HG02943 (cell line): ENCODE results near the gene CXXC5.

Experiments
- ATAC-seq: cut with Tn5 transposase; IDR thresholded peaks from one replicate; pipeline ENCODE4 v1.9.1; 2021; ENCODE audit warnings: mild to moderate bottlenecking, low read depth, moderate library complexity; ENCODE audit not compliant: unreplicated experiment

The CXXC5 gene

DNA sequence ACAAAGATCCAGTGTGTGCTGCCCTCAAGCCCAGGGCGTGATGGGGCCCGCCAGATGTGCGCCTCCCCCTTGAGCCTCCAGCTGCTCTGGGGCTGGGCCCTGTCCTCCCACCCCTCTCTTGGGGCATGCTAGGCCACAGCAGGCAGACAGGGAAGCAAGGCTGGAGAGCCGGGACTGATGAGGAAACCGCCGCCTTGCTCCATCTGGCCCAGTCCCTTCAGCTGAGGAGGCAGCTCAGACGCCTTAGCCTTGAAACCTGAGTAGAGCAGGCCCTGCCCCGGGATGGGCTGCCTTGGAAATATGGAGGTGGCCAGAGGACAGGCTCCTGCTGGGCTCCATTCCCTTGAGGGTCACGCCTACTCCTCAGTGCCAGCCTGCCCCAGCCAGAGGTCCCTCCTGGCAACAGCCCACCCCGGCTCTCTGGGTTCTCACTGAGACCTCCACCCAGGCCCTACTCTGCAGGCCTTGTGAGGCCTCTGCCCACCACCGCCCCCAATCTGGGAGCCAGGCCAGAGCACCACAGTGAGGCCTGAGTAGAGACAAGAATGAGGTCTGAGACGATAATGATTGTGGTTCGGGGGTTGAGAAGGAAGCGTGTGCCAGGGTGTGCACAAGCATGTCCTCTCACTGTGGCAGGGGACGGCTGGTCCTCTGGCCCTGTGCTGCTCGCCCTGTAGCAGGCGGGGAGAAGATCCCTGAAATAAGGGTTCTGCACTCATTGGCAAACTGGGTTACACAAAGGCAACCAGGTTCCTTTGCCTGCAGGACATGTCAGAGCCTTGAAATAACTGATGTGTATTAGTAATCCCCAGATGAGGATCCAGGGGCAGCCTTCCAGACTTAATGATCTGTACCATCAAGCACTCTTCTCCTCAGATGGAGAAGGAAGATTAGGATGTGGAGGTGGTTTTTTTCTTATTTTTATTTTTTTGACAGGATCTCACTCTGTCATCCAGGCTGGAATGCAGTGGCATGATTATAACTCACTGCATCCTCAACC is 30.9 kb downstream of the CXXC5 start:
- ATAC-seq = no peak

DNA sequence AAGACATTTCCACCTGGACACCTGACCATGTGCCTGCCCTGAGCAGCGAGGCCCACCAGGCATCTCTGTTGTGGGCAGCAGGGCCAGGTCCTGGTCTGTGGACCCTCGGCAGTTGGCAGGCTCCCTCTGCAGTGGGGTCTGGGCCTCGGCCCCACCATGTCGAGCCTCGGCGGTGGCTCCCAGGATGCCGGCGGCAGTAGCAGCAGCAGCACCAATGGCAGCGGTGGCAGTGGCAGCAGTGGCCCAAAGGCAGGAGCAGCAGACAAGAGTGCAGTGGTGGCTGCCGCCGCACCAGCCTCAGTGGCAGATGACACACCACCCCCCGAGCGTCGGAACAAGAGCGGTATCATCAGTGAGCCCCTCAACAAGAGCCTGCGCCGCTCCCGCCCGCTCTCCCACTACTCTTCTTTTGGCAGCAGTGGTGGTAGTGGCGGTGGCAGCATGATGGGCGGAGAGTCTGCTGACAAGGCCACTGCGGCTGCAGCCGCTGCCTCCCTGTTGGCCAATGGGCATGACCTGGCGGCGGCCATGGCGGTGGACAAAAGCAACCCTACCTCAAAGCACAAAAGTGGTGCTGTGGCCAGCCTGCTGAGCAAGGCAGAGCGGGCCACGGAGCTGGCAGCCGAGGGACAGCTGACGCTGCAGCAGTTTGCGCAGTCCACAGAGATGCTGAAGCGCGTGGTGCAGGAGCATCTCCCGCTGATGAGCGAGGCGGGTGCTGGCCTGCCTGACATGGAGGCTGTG is 32.4 kb downstream of the CXXC5 start:
- no peak for ATAC-seq

DNA sequence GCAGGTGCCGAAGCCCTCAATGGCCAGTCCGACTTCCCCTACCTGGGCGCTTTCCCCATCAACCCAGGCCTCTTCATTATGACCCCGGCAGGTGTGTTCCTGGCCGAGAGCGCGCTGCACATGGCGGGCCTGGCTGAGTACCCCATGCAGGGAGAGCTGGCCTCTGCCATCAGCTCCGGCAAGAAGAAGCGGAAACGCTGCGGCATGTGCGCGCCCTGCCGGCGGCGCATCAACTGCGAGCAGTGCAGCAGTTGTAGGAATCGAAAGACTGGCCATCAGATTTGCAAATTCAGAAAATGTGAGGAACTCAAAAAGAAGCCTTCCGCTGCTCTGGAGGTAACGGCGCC is 32.9 kb downstream of the CXXC5 start:
- no peak for ATAC-seq

DNA sequence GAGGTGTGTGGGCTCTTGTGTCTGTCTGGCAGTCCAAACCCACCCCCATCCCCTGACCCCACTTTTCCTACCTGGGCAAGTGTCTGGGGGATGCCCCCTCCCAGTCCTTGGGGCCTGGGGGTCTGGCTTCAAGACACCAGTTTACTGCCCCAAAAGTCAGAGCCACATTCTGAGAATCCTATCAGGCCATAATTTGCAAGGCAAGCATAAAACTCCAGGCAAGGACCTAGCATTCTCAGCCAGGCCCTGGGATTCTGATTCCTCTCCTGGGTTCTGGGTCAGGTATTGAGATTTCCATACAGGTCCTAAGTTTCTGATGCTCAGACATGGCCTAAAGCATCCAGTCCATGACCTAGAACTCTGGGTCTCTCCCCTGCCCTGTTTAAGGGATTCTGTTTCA is 33.3 kb downstream of the CXXC5 start:
- ATAC-seq = no peak

DNA sequence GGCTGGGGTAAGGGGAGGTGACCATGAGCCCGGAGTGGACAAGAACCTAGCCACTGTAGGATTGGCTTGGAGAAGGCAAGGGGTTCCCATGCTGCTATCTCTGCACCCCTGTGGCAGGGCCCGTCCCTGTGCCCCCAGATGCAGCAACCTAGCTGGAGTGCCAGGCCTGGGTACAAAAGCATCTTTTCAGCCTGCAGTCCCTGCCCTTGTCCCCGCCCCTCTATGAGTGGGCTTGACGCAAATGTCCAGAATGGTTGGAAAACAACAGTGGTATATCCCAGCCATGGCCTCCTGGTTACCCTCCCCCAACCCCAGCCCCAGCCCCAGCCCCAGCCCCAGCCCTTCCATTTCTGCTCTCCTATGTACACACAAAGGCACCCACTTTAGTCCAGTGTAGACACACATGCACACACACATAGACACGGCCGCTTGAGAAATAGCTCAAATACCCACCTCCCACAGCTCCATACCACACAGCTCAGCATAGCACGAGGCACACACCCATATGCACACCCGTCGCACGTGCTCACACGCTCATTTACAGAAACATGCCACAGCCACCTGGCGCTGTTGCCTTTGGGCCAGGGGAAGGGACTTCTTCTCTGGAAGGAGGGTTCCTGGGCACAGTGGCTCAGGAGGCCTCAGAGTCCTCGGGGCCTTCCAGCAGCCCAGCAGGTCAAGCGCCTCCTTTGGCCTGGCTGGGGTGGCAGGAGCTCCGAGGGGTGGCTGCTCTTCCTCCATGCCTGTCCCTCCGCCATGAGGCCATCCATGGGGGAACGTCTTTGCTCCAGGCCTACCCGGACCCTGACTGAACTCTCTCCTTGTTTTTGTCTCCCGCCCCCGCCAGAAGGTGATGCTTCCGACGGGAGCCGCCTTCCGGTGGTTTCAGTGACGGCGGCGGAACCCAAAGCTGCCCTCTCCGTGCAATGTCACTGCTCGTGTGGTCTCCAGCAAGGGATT is 34.1 kb downstream of the CXXC5 start:
- no peak for ATAC-seq

DNA sequence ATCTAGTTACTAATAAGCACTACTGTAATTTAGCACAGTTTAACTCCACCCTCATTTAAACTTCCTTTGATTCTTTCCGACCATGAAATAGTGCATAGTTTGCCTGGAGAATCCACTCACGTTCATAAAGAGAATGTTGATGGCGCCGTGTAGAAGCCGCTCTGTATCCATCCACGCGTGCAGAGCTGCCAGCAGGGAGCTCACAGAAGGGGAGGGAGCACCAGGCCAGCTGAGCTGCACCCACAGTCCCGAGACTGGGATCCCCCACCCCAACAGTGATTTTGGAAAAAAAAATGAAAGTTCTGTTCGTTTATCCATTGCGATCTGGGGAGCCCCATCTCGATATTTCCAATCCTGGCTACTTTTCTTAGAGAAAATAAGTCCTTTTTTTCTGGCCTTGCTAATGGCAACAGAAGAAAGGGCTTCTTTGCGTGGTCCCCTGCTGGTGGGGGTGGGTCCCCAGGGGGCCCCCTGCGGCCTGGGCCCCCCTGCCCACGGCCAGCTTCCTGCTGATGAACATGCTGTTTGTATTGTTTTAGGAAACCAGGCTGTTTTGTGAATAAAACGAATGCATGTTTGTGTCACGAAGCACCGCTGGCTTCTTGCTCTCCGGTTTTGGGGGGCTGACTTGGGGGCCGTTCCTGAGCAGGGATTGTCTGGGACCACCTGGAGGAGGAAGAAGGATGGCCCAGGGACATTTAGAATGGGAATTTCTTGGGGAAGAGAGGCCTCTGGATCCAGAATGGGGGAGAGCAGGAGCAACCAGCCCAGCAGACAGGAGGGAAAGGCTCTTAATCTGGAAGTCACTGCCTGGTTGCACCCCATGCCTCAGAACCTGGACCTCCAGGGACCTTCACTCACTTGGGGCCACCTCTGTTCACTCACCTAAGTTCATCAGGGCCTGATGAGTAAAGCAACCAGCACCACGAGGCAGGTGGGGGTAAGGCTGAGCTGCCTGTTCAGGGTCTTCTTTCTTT is 35.4 kb downstream of the CXXC5 start:
- no peak for ATAC-seq

DNA sequence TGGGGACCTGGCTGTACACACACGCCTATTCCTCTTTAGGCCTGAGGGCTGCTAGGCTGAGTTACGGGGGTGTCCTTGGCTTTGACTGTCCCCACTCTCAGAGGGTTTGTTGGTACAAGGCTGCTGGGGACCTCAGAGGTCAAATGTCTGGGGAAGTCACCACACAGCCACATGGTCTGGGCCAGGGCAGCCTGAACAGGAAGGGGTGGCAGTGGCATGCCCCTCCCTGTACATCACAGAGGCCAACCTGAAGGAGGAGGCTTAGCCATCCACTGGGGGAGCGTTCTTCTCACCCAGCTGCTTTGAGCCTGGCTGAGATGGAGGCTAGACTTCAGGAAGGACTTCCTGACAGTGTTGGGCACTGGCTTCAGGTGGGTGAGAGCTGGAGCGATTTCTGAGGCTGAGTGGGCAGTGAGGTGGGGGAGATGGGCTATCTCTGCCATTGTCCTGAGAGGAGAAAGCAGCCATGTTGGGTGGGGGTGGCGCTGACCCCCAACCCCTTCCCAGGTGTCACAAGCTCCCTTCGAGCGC is 36.3 kb downstream of the CXXC5 start:
- no peak for ATAC-seq

DNA sequence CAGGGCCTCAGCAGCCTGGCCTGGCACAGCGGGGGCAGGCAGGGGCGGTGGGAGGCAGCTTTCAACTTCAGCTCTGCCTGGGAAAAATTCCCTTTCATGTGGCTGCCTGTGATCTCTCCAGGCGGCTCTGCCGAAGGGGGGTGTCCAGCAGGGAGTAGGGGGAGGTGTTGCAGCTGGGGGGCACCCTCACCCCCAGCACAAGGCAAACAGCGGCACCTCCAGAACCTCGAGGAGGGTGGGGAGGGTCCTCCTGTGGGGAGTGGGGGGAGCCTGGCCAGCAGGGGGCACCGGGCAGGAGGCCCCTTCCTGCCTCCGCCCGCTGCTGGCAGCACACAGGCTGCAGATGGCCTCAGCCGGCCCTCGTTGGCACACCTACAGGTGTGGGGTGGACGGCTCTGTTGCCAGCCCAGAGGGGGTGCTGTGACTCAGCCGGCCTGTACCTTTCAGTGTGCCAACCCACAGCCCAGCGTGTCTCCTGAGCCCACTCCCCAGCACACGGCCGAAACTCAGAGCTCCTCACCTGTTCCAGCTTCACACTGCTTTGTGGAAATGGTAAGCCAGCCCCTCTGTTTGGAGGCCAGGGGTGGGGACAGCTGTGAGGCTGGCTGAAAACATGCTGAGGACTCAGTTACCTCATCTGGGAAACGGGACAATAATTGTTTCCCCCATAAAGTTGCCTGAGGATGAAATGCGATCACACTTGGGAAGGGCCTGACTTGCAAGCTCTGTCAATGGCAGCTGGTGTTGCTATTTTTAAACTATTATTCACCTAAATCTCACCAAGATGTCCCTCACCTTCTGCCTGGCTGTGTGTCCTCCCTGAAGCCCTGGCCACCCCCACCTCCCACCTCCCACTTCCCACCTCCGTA is 37.0 kb downstream of the CXXC5 start:
- no peak for ATAC-seq

DNA sequence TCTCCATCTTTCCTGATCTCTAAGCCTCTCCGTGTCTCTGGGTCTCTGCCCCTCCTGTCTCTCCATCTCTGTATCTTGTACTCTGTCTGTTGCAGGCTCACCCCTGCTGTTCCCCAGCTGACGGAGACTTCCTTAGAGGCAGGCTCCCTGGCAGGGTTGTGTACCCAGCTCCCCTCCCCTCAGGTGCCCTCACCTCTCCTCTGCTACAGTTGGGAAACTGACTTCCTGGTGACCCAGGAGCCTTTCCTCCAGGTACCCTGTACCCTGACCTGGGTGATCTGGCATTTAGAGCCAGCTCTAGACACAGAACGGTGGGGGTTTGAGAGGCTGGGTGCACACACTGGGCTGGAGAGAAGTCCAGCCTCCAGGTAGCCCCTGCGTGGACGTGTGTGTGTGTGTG is 37.7 kb downstream of the CXXC5 start:
- no peak for ATAC-seq

DNA sequence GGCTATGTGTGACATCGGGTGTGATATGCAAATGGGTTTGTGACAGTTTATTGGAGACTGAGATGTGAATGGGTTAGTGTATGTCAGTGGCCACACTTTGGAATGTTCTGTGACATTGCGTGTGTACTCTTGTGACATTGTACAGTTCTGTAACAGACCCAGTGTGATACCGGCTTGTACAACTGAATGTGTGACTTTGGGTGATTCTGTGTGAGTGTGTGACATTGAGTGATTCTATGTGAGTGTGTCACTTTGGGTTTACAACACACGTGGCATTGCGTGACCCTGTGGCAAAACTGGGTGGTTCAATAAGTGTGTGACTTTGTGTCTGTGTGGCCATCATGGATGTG is 38.2 kb downstream of the CXXC5 start:
- no peak for ATAC-seq

DNA sequence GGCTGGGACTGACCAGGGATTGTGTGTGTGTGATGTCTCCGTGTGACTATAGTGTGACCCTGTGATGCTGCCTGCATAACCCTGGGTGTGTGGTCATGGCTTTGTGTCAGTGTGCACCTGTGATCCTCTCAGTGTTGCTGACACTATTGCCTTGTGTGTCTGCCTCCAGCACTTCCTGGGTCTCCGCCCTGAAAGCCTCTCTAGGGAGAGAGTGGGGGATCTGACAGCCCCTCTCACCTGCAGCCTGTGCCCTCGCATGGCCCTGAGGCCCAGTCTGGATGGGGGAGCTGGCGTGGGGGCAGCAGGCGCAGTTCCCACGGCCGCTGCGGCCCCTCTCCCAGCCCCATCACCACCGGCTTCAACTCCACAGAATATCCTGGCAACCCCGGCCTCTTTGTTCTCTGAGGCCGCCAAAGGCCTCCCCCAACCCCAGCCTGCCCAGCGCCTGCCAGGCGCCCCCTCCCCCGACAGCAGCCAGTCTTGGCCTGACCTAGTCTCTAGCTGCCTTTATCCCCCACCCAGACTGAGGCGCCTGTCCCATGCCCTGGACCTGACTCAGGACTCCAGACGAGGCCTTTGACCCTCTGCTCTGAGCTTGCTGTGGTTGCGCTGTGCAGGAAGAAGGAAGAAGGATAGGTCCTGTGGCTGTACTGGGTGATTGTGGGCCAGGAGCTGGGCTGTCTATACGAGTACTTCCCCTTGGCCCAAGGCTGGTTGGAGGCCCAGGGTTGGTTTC is 38.7 kb downstream of the CXXC5 start:
- ATAC-seq = no peak

DNA sequence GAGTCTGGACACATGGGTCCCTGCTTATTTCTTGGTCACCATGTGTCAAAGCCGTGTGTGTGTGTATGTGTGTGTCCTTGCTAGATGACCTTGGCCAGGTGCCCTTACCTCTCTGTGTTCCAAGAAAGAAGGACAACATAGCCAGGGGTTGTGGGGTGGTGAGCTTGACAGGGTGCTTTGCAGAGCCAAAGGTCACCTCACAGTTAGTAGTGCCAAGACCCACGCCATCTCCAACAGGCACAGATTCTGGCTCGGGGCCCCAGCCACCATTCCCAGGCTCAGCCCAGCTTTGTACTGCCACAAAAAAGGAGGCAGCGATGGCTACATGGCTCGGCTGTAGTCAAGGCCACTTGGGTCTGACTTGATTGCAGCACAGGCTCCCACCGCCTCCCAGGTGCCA is 39.5 kb downstream of the CXXC5 start:
- ATAC-seq = no peak

DNA sequence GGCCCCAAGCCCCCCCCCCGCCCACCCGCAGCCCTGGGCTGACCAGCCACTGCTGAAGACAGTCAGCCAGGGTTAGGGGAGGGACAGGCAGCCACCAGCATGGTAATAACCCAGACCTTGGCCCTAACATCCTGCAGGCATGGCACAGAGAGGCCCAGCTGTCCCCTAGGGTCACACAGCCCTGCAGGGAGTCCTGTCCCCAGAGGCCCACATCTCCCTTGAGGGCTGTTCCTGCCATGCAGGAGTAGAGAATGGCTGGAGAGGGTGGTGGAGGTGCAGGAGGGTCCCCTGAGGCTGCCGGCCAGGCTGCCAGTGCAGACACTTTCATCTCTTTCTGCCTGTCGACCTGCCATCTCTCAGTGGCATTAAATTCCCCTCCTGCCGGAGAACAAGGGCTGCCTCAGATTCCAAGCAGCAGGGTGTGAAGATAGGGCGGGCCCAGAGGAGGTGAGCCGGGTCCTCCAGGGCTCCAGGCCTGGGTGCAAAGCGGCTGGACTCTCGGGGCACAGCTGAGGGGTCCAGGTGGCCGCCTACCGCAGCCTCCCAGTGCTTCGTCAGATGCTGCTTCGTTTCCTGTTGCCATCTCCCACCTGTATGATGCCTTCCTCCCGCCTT is 40.0 kb downstream of the CXXC5 start:
- ATAC-seq = no peak

DNA sequence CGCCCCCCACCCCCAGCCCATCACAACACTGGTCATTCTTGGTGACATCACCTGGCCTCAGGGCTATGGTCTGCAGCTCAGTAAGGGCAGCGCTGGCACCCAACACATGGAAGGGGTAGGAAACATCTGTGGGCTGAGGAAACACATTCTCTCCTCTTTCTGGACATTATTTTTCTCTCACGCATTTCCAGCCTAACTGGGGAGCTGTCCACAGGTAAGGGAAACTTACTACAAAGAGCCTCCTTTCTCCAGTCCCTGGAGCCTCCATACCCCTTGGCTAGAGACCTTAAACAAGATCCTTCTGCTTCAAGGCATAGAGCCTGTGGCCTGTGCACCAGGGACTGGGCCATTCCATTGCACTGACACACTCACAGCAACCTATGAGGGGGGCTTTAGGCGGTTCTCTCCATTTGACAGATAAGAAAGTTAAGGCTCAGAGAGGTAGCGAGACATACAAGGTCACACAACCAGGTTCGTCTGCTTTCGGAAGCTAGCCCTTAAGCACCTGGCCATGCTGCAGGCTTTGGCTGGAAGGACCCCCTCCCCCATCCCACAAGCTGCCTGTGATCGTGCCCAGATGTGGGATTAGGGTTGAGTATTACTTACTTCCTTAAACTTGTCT is 40.7 kb downstream of the CXXC5 start:
- ATAC-seq = no peak

DNA sequence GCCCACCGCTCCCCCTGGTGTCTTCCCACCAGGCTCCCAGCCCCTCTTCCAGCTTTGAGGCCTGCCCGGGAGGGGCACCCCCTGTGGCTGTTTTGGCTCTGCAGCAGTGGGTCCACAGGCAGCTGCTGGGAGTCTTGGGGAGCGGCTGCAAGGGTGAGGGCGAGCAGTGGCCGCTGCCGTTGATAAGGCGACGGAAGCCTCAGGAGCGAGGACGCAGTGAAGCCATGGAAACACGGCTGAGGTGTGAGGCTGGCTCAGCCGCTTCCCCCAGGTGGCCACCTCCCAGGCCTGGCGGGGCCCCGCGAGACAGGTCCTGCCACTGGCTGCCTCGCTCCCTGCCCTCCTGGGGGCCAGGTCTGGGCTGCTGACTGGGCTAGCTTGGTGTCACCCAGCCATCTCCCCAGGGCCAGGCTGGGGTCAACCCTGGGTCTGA is 41.5 kb downstream of the CXXC5 start:
- no peak for ATAC-seq

DNA sequence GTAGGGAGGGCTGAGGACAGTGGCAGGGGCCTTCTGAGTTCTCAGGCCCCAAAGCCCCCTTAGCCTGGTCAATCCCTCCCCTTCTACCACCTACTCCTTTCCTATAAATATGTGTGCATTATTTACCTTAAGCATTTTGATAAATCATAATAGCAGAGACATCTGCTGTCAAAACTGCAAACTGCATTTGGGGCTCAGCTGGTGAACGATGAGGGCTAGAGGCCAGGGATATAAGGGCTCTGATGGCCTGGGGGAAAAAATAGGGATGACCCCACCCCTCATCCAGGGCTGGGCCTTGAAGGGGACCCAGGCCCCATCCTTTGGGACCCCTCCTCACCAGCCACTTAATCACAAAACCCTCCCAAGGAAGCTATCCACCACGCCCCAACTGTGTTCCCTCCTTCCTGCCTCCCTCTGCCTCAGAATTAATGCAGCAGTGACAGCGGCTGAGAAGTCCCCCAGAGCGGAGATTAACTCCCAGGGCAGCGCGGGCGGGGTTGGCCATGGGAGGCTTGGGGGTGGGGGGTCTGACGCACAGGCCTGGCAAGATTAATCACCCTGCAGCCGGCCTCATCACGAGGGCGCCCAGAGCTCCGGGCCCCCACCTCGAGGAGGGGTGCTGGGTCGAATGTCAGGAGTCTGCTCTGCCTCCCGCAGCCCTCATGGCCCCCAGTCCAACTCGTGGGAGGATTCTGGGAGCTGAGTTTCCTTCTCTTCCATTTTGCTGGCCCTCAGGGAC is 42.1 kb downstream of the CXXC5 start:
- ATAC-seq = no peak
